ENCODE results near the gene TASOR2.

DNA sequence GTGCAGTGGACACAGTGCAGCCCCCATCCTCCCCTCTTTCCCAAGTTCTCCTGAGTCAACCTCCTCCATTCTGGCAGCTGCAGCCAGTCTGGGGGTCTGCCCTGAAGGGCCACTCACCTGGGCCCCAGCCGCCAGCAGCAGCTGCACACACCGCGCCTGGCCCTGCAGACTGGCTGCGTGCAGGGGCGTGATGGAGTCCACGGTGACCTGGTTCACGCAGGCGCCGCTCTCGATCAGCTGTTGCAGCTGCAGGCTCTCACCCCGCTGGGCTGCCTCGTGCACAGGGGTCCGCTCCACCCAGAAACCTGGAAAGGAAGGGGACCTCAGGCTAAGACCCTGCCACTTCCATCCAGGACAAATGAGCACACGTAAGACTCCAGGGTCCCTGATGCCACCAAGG, 31.9 kb upstream of the TASOR2 start:
- TF ChIP-seq, protein P1, sequence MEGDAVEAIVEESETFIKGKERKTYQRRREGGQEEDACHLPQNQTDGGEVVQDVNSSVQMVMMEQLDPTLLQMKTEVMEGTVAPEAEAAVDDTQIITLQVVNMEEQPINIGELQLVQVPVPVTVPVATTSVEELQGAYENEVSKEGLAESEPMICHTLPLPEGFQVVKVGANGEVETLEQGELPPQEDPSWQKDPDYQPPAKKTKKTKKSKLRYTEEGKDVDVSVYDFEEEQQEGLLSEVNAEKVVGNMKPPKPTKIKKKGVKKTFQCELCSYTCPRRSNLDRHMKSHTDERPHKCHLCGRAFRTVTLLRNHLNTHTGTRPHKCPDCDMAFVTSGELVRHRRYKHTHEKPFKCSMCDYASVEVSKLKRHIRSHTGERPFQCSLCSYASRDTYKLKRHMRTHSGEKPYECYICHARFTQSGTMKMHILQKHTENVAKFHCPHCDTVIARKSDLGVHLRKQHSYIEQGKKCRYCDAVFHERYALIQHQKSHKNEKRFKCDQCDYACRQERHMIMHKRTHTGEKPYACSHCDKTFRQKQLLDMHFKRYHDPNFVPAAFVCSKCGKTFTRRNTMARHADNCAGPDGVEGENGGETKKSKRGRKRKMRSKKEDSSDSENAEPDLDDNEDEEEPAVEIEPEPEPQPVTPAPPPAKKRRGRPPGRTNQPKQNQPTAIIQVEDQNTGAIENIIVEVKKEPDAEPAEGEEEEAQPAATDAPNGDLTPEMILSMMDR (IDR thresholded peaks at IDR 0.05; ENCODE audit: low read length): no peak
- TF ChIP-seq EZH2 (optimal IDR thresholded peaks at IDR 0.05; ENCODE audit: low read depth, low read length): no peak
- no peak for TF ChIP-seq EZH2phosphoT487 (IDR thresholded peaks at IDR 0.05; ENCODE audit: low read length)

All from MM.1S (cell line).